GM18951 (cell line): Measurements from ENCODE around the gene CMKLR1.

Source experiments
- POLR2A ChIP-seq: IDR thresholded peaks from 4 replicates; pipeline ENCODE4 v1.6.1; 2011; ENCODE audit warnings: mild to moderate bottlenecking; ENCODE audit not compliant: insufficient read length, insufficient read depth; ENCODE audit errors: extremely low read depth
- in situ Hi-C: fragments of 300-500 bp; cut with MboI; formaldehyde crosslinking; loops from one replicate; pipeline ENCODE4 v1.12.0; 2022; ENCODE audit warnings: low sequenced_read_pairs, mixed read lengths, inconsistent platforms; ENCODE audit not compliant: unreplicated experiment

CMKLR1 gene

GRCh38 chr12:108335349-108336119 is 3.6 kb downstream of the CMKLR1 start:
- TF ChIP-seq POLR2A, result no peak
- in situ Hi-C loops, result no loop called here

GRCh38 chr12:108333898-108334699 is 5.0 kb downstream of the CMKLR1 start:
- in situ Hi-C loops, result no loop called here
- TF ChIP-seq POLR2A, result no peak

- in situ Hi-C loops, result no loop called here
- TF ChIP-seq POLR2A, result no peak
Observed at GRCh38 chr12:108332791-108333382, 6.2 kb downstream of the CMKLR1 start.

- no peak for TF ChIP-seq POLR2A
- in situ Hi-C loops, result no loop called here
Observed at GRCh38 chr12:108328420-108328819, 10.7 kb downstream of the CMKLR1 start.

GRCh38 chr12:108327621-108328344 is 11.3 kb downstream of the CMKLR1 start:
- in situ Hi-C loops, result no loop called here
- TF ChIP-seq POLR2A, result no peak

- TF ChIP-seq POLR2A, result no peak
- in situ Hi-C loops, result no loop called here
Observed at GRCh38 chr12:108326254-108326750, 12.8 kb downstream of the CMKLR1 start.

GRCh38 chr12:108325549-108325948 is 13.6 kb downstream of the CMKLR1 start:
- TF ChIP-seq POLR2A, result no peak
- in situ Hi-C loops, result no loop called here

- TF ChIP-seq POLR2A, result no peak
- in situ Hi-C loops, result no loop called here
Observed at GRCh38 chr12:108325018-108325358, 14.1 kb downstream of the CMKLR1 start.

GRCh38 chr12:108324351-108325017 is 14.6 kb downstream of the CMKLR1 start:
- in situ Hi-C loops, result no loop called here
- TF ChIP-seq POLR2A, result no peak

- TF ChIP-seq POLR2A, result no peak
- in situ Hi-C loops, result no loop called here
Observed at GRCh38 chr12:108323581-108323980, 15.5 kb downstream of the CMKLR1 start.

GRCh38 chr12:108322998-108323397 is 16.1 kb downstream of the CMKLR1 start:
- in situ Hi-C loops, result no loop called here
- no peak for TF ChIP-seq POLR2A

GRCh38 chr12:108321688-108322087 is 17.4 kb downstream of the CMKLR1 start:
- no peak for TF ChIP-seq POLR2A
- in situ Hi-C loops, result no loop called here
